ENCODE data around the gene SAPCD2.
"Not testable (repeated sequence)": the region's sequence is repeated elsewhere in the genome, so short reads cannot be mapped to it uniquely, and the experiment has no call there.

Gene SAPCD2

DNA sequence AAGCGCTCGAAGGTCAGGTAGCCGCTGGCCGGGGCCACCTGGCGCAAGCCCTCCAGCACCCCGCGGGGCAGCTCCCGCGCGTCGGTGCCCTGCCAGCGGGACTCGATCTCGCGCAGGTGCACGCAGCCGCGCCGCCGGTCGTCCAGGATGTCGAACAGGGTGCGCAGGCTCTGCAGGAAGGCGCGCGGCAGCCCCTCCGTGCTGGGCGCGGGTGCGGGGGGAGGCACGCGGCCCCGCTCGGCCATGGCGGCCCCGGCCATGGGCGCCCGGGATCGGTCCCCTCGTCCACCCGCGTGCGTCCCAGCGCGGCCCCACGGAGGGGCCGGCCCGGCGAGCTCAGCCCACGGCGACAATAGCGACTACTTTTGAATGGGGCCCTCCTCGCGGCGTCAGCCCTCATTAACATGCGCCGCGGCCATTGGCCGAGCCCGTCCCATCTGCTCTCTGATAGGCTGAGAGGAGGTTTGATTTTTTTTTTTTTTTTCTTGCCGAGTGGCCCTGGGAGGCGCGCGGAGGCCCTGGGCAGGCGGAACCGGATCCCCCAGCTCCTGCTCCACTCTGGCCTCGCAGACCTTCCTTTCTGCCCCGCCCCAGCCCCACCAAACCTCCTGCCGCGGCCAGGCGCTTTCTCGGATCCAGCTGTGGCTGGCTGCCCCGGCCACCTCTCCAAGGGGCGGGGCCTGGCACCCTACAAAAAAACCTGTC is at the start of gene SAPCD2:
SAPCD2 (minus strand) TSS at position 357 of the 705 bp plus-strand sequence; CDS start at position 260, 97 bp downstream.
- no peak for DNase-seq (ENCODE audit: low read depth)

DNA sequence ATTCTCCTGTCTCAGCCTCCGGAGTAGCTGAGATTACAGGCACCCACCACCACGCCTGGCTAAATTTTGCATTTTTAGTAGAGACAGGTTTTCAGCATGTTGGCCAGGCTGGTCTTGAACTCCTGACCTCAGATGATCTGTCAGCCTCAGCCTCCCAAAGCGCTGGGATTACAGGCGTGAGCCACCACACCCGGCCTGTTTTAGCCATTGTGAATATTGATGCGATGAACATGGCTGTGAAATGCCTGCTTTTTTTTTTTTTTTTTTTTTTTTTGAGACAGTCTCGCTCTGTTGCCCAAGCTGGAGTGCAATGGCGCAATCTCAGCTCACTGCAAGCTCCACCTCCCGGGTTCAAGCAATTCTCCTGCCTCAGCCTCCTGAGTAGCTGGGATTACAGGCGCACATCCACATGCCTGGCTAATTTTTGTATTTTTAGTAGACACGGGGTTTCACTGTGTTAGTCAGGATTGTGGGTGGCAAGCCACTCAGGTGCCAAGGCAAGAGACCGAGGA is 47.8 kb upstream of the SAPCD2 start:
- not testable (repeated sequence) for DNase-seq (ENCODE audit: low read depth)

GRCh38 chr9:137117269-137117731 is 46.9 kb upstream of the SAPCD2 start:
- no peak for DNase-seq (ENCODE audit: low read depth)

- no peak for DNase-seq (ENCODE audit: low read depth)
Observed at GRCh38 chr9:137116728-137117127, 46.4 kb upstream of the SAPCD2 start.

DNA sequence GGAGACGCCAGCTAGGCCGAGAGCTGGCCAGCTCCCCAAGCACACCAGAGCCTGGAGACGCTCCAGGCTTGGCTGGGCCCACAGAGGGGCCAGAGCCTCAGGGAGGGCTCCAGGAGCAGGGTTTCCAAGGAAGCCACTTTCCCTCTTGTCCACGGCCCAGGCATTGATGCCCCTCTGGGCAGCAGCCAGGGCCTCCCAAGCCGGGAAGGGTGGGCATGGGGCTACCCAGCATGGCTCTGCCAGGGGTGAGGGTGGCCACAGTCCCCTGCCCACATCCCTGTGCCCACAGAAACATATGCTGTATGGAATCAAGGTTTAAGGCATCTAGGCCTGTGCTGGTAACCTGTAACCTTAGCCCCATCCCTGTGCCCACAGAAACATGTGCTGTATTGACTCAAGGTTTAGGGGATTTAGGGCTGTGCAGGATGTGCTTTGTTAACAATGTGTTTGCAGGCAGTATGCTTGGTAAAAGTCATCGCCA is 45.7 kb upstream of the SAPCD2 start:
- no peak for DNase-seq (ENCODE audit: low read depth)

GRCh38 chr9:137115394-137116026 is 45.2 kb upstream of the SAPCD2 start:
- no peak for DNase-seq (ENCODE audit: low read depth)

DNA sequence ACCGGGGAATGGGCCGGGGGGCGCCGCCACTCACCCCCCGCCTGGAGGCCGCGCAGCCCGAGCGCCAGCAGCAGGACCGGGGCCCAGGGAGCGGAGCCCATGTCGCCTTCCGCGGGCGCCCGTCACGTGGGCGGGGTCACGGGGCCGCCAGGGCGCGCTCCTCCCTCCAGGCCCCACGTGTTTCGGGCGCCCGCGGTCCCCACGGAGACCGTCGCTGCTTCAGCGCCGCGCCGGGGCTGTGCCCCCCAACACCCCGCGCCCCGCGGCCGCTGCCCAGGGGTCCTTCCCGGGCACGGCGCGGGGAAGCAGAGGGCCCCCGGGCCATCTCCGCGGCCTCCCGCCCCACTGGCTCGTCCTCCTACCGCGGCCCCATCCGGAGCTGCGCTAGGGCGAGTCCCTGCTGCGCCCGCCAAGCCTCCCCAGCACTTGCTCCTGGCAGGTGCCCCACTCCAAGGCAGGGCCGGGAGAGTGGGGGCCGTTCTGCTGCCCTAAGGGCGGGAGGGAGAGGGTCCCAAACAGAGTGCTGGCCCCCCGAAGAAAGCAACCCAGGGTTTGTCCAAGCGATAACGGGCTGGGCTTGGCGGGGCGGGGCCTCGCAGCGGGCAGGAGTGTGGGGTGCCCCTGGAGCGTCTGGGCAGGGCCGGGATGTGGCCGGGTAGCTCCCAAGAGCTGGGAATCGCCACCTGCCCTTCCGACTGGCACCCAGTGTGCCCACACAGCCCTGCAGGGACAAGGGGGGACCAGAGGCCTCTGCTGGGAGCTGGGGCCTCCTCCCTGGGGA is 44.4 kb upstream of the SAPCD2 start, which contains the start of gene DPP7:
DPP7 (minus strand) TSS at position 121 of the 781 bp plus-strand sequence; CDS start at position 101, 20 bp downstream.
- no peak for DNase-seq (ENCODE audit: low read depth)

DNA sequence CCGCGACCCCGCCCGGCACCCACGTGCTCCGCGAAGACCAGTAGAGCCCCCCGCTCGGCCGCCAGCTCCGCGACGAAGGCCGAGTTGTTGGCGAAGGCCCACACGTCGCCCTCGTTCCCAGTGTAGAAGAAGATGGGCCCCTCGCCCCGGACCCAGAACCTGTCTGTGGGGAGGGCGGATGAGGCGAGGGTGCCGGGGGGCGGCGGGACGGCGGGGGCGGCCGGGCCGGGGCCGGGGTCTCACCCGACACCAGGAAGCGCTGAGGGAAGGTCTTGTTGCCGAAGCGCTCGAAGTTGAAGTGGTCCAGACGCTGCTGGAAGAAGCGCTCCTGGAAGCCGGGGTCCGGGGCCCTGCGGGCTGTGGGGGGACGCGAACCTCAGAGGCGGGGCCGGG is 43.9 kb upstream of the SAPCD2 start:
- no peak for DNase-seq (ENCODE audit: low read depth)

DNA sequence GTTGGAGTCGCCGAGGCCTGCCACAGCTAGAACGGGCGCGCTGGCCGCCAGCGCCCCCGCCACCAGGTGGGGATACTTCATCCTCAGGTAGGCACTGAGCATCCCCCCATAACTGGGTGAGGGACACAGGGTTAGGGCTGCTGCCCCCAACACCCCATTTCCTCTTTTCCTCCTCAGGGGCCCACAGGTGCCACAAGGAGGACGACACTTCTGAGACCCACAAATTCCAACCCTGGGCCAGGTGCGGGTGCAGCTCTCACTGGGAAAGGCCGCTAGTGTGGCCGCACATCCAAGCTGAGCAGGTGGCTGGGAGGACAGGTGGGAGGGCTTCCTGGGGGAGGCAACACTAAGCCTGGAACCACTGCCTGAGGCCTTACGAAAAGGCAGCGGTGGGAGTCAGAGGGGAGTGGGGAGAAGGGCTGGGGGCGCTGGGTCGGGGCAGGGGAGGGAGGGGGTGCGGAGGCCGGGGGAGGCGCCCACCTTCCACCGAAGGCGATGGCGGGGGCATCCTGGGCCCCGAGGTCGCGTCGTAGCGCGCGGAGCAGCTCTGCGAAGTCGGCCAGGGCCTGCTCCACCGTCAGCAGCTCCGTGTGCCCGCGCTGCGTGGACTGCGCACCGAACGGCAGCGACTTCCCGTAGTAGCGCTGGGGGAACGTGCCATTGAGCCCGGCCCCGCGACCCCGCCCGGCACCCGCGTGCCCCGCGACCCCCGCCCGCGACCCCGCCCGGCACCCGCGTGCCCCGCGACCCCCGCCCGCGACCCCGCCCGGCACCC is 43.2 kb upstream of the SAPCD2 start:
- DNase-seq (ENCODE audit: low read depth) = no peak

DNA sequence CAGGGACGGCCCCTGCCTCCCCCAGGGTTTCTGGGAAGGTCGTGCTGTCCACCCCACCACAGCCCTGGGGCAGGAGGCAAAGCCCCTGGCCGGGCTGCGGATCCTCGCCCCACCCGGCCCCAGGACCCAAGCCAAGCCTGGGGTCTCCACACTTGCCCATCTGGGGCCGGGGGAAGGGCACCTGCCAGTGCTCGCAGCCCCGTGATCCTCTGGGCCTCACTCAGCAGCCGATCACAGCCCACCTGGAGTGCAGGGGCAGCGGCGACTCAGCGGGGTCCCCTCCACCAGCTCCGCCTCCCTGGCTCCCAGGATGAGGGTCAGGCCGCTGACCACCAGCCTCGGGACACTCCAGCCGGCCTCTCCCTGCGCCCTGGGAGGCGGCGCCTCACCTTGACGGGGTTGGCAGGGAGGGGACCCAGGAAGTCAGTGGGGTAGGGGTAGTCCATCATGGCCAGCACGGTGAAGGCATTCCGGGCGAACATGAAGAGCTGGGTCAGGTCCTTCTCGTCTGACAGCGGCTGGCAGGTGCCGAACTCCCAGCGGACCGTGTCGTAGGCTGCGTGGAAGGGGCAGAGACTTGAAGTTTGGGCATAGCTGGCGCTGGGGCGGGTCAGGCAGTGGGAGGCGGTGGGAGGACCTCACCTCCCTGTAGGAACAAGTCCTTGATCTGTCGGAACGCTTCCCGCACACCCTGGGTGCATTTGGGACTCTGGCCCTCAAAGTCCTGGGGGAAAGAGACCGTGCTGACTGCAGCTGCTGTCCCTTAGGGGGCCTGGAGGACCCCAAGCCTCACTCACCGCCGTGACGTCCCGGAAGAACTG is 42.4 kb upstream of the SAPCD2 start:
- DNase-seq (ENCODE audit: low read depth) = no peak

DNA sequence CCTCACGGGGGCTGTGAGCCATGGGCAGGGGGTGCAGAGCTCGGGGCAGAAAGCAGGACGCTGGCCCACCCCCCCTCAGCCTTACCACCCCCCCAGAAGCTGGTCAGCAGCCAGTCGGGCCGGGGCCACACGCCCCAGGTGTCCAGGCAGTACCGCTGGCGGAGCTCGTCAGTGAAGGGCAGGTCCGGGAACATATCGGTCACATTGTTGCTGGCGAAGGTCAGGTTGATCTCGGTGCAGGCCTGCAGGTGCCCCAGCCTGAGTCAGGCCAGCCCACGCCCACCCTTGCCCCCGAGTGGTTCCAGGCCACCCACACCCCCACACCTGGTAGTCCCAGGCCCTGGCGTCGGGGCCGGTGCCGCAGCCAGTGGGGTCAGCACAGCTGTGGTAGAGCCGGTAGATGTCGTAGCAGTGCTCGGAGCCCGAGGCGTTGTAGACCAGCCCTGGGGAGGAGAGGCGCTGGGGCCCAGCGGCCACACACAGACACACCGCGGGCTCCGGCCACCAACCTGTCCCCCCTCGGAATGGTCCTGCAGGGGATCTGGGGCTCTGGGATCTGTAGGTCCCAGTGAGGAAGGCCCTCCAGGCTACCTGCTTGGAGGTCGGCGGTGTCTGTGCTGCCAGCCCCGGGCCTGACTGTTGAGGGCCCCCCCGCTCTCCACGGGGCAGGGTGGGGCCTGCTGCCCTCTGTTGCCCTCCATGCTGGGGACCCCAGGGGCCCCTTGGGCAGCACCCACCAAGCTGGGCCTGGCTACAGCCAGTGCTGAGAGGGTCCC is 41.6 kb upstream of the SAPCD2 start:
- DNase-seq (ENCODE audit: low read depth) = no peak

GRCh38 chr9:137110911-137111787 is 40.8 kb upstream of the SAPCD2 start:
- DNase-seq (ENCODE audit: low read depth) = no peak

- DNase-seq (ENCODE audit: low read depth) = no peak
Observed at GRCh38 chr9:137110147-137110910, 40.0 kb upstream of the SAPCD2 start.

DNA sequence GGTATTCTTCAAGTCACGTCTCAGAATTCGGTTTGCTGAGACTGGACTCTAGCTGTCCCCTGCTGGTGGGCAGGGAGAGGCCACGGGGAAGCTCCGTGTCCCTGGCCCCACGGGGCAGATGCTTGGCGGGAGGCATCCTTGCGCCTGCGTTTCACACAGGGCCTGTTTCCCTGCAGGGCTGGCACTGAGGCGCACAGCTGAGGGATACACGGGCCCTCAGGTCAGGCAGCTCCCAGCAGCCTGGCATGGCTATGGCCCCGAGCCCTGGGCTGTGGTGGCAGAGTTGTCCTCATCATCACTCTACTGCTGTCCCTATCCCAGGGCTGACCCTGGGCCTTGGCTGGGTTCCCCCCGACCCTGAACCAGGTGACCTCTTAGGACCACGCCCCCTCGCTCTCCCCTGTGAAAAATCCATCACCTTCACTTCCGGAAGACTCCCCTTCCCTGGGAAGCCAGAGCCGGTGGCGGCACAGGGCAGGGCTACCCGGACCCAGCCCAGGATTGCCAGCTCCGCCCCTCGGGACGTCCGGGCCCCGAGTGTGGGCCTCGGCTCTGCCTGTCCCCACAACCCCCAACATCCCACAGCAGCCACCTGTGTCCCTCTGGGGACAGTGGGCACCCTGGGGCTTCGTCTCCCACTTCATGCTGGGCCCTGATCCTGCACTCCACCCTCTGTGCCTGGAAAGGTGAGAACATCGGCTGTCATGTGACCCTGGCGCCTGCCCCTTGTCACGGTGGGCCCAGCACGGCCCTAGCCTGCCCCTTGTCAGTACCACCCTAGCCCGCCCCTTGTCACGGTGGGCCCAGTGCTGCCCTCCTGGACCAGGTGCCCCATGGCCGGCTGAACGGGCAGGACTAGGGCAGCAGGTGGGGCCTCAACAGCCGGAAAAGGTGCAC is 39.1 kb upstream of the SAPCD2 start:
- DNase-seq (ENCODE audit: low read depth) = no peak

DNA sequence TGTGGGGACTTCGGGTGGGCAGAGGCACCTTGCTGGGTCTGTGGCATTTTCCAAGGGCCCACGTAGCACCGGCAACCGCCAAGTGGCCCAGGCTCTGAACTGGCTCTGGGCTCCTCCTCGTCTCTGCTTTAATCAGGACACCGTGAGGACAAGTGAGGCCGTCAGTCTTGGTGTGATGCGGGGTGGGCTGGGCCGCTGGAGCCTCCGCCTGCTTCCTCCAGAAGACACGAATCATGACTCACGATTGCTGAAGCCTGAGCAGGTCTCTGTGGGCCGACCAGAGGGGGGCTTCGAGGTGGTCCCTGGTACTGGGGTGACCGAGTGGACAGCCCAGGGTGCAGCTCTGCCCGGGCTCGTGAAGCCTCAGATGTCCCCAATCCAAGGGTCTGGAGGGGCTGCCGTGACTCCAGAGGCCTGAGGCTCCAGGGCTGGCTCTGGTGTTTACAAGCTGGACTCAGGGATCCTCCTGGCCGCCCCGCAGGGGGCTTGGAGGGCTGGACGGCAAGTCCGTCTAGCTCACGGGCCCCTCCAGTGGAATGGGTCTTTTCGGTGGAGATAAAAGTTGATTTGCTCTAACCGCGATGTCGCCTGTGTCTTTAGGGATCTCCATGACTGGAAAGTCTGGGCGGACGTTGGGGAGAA is 38.4 kb upstream of the SAPCD2 start:
- no peak for DNase-seq (ENCODE audit: low read depth)

DNA sequence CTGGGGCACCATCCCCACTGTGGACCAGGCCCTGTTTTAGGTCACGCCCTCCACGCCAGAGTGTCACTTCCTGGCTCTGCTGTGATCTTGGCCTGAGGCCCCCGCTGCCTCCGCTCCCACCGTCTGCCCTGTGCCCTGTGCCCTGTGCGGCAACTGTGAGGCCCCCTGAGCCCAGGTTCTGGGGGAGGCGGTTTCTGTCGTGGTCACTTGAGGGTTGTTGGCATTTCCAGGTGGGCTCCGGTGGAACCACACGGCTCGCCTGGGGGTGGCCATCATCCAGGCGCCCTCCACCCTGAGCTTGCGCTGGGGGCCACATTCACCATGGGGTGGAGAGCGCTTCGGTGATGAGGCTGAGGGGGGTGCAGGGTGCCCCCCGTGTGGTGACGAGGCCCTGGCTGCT is 37.6 kb upstream of the SAPCD2 start:
- DNase-seq (ENCODE audit: low read depth) = no peak

All from HS-5 (cell line).